Stimulated activated CD4-positive, alpha-beta T cell treated with anti-CD3 and anti-CD28 coated beads, Interleukin-12 subunit alpha, Interleukin-12 subunit beta, amount 100 ng/mL, for 24 hours (primary cell): ENCODE results near the gene SIRT7.
"Not testable (repeated sequence)": the region's sequence is repeated elsewhere in the genome, so short reads cannot be mapped to it uniquely, and the experiment has no call there.

Experiments
- DNase-seq, 2 experiments: peaks; one replicate each; pipeline ENCODE4 v3.0.0-alpha.2; 2020; ENCODE audit warnings: low read depth in 2 of 2

The SIRT7 gene

GRCh38 chr17:81954131-81955057 lies 36.4 kb upstream of the SIRT7 start:
- DNase-seq, result no peak

GRCh38 chr17:81953443-81953842 lies 35.5 kb upstream of the SIRT7 start:
- not testable (repeated sequence) for DNase-seq

DNA sequence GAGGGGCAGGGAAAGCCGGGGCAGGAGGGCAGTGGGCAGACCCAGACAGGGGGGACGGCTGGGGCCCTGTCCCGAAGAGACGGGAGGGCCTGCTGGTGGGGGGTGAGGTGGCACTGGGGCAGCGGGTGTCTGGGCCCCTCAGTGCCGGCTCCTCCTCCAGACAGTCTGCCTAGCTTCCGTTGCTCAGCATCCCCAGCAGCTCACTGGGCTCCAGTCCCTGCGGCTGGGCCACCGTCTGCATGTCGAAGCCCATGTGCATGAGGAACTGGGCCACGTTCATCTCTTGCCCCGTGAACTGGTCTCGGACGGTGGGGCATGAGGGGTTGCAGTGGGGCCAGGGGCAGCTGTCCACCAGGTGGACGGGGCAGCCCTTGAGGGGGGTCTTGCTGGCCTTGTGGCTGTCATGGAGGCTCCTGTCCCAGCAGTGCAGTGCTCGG lies 34.8 kb upstream of the SIRT7 start:
- no peak for DNase-seq

GRCh38 chr17:81951785-81952684 lies 34.1 kb upstream of the SIRT7 start:
- no peak for DNase-seq

DNA sequence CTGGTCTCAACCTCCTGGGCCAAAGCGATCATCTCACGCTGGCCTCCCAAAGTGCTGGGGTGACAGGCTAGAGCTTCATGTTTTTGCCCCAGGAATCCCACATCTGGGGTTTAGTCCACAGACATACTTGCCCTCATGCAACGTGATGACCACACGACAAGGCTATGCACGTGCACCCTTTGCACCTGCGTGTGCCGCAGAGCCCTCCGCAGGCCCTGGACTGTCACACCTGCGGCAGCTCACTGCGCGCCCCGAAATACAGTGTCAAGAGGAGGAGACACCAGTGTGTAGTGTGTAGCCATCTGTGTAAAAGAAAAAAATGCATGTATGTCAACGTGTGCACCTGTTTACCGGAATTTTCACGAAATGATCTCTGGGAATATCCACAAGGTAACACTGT lies 32.5 kb upstream of the SIRT7 start:
- DNase-seq, result no peak

- no peak for DNase-seq
Observed at GRCh38 chr17:81948635-81949378, 30.8 kb upstream of the SIRT7 start.

GRCh38 chr17:81947189-81947588 lies 29.2 kb upstream of the SIRT7 start, which contains the start of gene MYADML2:
MYADML2 (minus strand) TSS chr17:81947233; CDS start chr17:81941741, 5,492 bp downstream.
- DNase-seq, result no peak

GRCh38 chr17:81944858-81945257 lies 26.9 kb upstream of the SIRT7 start:
- DNase-seq, result no peak

DNA sequence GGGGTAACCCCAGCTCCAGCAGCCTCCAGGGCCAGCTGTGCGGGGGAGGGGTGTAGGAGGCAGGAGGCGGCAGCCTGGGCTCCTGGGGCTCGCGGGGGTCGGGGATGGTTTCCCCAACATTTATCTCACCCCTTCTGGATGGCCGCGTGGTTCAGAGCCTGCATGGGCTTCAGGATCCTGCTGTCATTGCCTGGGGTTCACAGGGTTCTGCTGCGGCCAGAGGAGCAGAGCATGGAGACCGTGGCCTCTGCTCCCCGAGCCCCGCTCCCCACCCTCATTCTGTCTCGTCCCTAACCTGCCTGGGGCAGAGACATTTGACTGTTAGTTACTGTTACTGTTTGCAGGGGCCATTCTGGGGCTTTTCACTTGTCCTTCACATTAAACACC lies 24.2 kb upstream of the SIRT7 start:
- DNase-seq, result no peak

DNA sequence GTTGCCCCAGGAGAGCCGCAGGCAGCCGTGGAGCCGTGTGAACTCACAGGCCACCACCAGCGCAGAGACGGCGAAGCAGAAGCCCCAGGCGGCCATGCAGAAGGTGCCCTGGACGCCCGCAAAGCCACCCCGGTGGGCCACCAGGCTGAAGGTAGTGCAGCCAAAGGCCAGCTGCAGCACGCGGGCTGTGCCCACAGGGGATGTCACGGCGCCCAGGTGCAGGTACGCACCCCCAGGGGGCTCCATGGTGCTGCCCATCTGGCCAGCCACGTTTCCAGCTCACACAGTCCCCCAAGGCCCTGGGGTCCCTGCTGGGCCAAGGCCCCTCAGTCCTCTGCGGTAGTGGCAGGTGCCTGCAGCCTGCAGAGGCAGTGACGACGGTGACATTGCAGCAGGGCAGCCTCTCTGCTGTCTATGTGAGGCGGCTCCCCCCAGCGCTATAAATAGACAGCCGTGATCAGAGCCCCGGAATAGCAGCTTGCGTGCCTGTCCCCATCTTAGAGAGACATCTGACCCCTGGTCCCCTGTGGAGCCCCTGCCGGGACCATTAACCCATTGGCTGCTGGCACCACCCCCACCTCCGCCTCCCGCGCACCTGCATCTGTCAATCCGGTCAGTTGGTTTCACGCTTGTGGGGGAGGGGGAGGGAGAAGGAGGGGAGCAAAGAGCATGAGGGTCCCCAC lies 23.6 kb upstream of the SIRT7 start:
- no peak for DNase-seq

GRCh38 chr17:81940538-81941483 lies 22.8 kb upstream of the SIRT7 start:
- DNase-seq, result no peak

DNA sequence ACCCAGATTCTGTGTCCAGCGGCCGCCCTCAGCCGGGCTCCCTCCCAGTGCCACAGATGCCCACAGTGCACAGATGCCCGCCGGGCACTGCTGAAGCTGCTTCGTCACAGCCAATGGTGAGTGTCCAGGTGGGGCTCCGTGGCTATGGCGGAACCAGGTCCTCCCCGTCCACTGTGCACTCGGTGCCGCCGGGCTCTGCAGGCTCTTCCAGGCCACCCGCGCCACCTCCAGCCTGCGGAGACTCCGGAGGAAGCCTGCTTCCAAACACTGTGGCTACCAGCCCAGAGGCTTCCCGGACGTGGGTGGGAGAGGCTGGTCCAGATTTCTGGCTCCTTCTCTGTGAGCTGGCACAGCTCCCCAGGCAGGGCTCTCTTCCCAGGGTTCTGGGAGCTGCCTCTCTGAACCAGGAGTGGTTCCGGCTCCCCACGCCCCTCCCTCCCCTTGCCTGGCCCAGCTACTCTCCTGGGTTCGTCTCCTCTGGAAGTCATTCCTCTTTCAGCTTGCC lies 22.0 kb upstream of the SIRT7 start:
- DNase-seq, result no peak

DNA sequence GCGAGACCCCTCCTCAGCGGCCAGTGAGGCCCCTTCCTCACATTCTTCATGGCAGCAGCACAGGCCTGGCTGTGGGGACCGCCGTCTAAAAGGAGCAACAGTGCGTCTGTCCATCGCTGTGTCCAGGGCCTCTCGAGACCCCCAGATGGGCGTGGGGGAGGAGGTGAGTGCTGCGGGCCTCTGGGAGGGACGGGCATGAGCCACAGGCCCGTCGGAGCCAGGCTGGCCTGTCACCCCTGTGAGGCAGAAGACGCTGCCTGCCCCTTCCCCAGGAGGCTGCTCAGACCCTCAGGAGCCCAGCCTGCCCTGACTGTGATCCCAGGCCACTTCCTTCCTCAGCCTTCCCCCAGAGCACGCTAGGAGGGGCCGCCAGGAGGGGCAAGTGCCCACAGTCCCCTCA lies 21.2 kb upstream of the SIRT7 start:
- DNase-seq, result no peak

- no peak for DNase-seq
Observed at GRCh38 chr17:81935709-81936084, 17.7 kb upstream of the SIRT7 start.

- DNase-seq, result no peak
Observed at GRCh38 chr17:81934850-81935708, 17.1 kb upstream of the SIRT7 start.

DNA sequence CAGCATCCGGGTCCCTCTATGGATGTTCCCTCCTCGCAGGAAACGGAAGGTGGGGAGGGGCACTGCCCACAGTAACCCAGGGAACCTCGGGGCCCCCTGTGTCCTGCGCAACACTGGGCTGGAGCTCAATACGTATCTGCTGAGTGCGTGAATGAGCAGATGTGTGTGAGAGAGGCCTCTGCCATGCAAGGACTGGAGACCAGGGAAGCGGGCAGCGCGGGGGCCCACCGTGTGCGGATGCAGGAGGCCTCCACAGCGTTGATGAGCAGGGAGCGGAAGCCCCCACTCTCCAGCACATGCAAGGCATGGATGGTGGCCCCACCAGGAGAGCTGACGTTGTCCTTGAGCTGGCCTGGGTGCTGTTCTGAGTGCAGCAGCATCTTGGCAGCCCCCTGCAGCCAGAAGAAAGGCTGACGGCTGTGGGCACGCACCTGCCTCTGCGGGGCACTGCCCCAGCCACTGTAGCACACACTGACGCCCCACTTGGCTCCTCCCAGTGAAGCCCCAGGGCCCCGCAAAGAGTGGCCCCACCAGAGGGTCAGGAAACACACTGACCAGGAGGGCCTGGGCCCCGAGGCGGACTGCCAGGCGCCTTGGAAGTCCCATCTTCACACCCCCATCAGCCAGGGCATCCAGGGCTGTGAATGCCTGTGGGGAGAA lies 16.3 kb upstream of the SIRT7 start:
- DNase-seq, result no peak

DNA sequence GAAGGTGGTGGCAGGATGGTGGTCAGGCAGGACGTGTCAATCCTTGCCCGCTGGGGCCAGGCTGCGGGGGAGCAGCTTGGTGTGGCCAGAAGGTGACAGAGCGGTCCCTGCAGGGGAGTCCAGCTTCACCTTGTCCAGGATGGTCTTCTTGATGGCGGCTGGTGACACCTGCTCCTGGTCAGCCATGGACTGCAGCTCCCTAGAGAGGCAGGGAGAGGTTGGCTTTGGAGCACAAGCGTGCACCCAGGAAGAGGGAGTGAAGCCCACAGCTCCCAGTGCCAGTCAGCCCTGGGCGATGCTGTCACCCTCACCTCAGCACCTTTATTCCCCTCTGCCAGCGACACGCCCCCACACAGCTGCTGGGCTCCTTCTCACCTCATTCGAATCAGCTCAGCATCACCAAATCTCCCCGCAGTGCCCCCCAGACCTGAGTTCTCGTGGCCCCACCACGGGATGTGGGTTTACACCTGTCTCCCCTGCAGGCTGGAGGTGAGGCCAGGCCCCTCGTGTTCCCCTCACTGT lies 15.3 kb upstream of the SIRT7 start:
- DNase-seq, result no peak

DNA sequence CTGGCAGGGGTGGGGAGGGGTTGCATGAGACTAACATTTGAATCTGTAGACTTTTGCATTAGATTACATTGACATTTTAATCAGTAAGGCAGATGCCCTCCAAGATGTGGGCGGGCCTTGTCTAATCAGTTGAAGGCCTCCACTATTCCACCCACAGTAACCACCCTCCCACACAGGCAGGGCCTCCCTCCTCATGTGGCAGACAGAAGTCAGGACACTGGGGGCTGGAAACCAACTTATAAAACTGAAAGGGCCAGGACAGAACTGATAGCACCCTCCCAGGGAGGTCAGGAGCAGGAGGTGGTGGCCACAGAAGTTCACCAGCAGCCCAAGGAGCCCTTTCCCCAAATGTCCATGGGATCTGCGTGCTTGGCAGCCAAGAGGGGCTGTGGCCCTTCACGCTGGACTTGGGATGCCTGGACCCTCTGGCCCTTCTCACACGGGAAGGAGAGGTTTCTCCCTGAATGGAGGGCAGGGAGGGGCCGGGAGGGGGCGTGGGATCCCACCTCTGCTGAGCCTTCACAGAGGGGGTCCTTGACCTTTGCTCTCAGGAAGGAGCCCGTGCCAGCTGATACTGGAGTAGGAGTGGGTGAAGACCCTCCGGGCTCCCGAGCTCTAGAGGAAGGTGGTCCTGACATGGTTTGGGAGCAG lies 14.5 kb upstream of the SIRT7 start:
- DNase-seq, result no peak
